PC-9 (cell line): Measurements from ENCODE around the gene EFCAB7. TPM values are rescaled to one million over a fixed set of nuclear protein-coding genes. Genes with fewer than 3 reads are reported as not detected.

Source experiments
- BruUV-seq: library from RNA; stranded (reverse); fragments of 400-500 nt; replicated peaks from 2 replicates; lab custom pipeline; 2021; lab: Mats Ljungman, UMichigan
- CTCF ChIA-PET: fragments of 300-600 bp; sonication (Branson Sonifier 250); formaldehyde crosslinking; loops from one replicate; lab custom pipeline; 2022; ENCODE audit warnings: antibody characterized with exemption; lab: Charles Lee
- POLR2A ChIA-PET: fragments of 300-600 bp; sonication (Branson Sonifier 250); formaldehyde crosslinking; loops from one replicate; lab custom pipeline; 2022; ENCODE audit warnings: antibody characterized with exemption; ENCODE audit not compliant: unreplicated experiment; lab: Charles Lee
- DNase-seq, 2 experiments: peaks; one replicate each; pipeline versions ENCODE4 v3.0.0 to v3.0.0-alpha.2; 2015 to 2022; ENCODE audit warnings: mixed read lengths in 1 of 2
- H2AFZ ChIP-seq: fragments of 200-600 bp; sonication (generic); 2 replicates; pipeline ENCODE4 v1.8.1; 2017; ENCODE audit warnings: antibody characterized with exemption
- H3F3A ChIP-seq: fragments of 200-600 bp; sonication (generic); 2 replicates; pipeline ENCODE4 v1.8.1; 2017; ENCODE audit warnings: antibody characterized with exemption, mild to moderate bottlenecking, low read depth; ENCODE audit not compliant: insufficient read depth
- H3K27ac ChIP-seq: fragments of 200-600 bp; sonication (generic); 2 replicates; pipeline ENCODE4 v1.6.1; 2016; ENCODE audit warnings: mixed run types
- H3K27me3 ChIP-seq: fragments of 200-600 bp; sonication (generic); 2 replicates; pipeline ENCODE4 v1.6.1; 2016; ENCODE audit warnings: low read depth, mixed run types; ENCODE audit not compliant: insufficient read depth
- H3K36me3 ChIP-seq: fragments of 200-600 bp; sonication (generic); 2 replicates; pipeline ENCODE4 v1.6.1; 2016; ENCODE audit warnings: low read depth, mixed run types
- H3K4me1 ChIP-seq: fragments of 200-600 bp; sonication (generic); replicated peaks from 2 replicates; pipeline ENCODE4 v1.6.1; 2016; ENCODE audit warnings: mixed run types; ENCODE audit not compliant: insufficient read depth
- H3K4me2 ChIP-seq: fragments of 200-600 bp; sonication (generic); 2 replicates; pipeline ENCODE4 v1.6.1; 2017; ENCODE audit warnings: mixed run types
- H3K4me3 ChIP-seq: fragments of 200-600 bp; sonication (generic); 2 replicates; pipeline ENCODE4 v1.6.1; 2016; ENCODE audit warnings: mixed run types
- H3K79me2 ChIP-seq: fragments of 200-600 bp; sonication (generic); 2 replicates; pipeline ENCODE4 v1.6.1; 2017; ENCODE audit warnings: low read depth, mixed run types
- H3K9me2 ChIP-seq: fragments of 200-600 bp; sonication (generic); 2 replicates; pipeline ENCODE4 v1.8.1; 2017; ENCODE audit warnings: mild to moderate bottlenecking; ENCODE audit not compliant: insufficient read depth
- H3K9me3 ChIP-seq: fragments of 200-600 bp; sonication (generic); 2 replicates; pipeline ENCODE4 v1.8.1; 2016; ENCODE audit warnings: low read depth; ENCODE audit not compliant: insufficient read depth
- H4K20me1 ChIP-seq: fragments of 200-600 bp; sonication (generic); 2 replicates; pipeline ENCODE4 v1.8.1; 2017; ENCODE audit not compliant: insufficient read depth
- CTCF ChIP-seq: fragments of 200-600 bp; sonication (generic); conservative IDR thresholded peaks from 2 replicates; pipeline ENCODE4 v1.6.1; 2017; ENCODE audit warnings: mixed run types, antibody characterized with exemption, mild to moderate bottlenecking, moderate library complexity
- EZH2 ChIP-seq: fragments of 200-600 bp; sonication (generic); IDR thresholded peaks from 2 replicates; pipeline ENCODE4 v1.8.0; 2017; ENCODE audit warnings: antibody characterized with exemption, low read depth
- intact Hi-C: fragments of 100-400 bp; cut with micrococcal nuclease; formaldehyde crosslinking; loops from one replicate; pipeline ENCODE4 v1.10.0; 2022; ENCODE audit not compliant: unreplicated experiment
- total RNA-seq: library from RNA; stranded (reverse); gene quantifications from 2 replicates; pipeline ENCODE4 v1.2.3, GENCODE V29; 2021

The EFCAB7 gene
- total RNA-seq, 1 experiment from 2014 or later: 11.2 TPM

GRCh38 chr1:63555480-63555879 lies 32.2 kb downstream of the EFCAB7 start:
- no peak overlapping the region for H3K4me2 ChIP-seq
- no peak for DNase-seq
- no peak overlapping the region for H3K27ac ChIP-seq
- ChIA-PET POLR2A (no interaction called here), CTCF (no interaction called here)
- TF ChIP-seq EZH2: no peak
- no peak for TF ChIP-seq CTCF
- intact Hi-C loops: no loop called here
- no peak overlapping the region for H3K4me3 ChIP-seq
- H3K4me1 ChIP-seq: no peaks in the 10 kb centered on the region
- H3K36me3 ChIP-seq: no peaks in the 10 kb centered on the region
- no TSS peak for BruUV-seq
- H3K9me2 ChIP-seq: no peaks in the 10 kb centered on the region
- H2AFZ ChIP-seq: no peak overlapping the region
- no peaks in the 10 kb centered on the region for H3K9me3 ChIP-seq
- H3K79me2 ChIP-seq: no peaks in the 10 kb centered on the region
- no peaks in the 10 kb centered on the region for H3F3A ChIP-seq
- H4K20me1 ChIP-seq: no peaks in the 10 kb centered on the region
- H3K27me3 ChIP-seq: no peaks in the 10 kb centered on the region

GRCh38 chr1:63557365-63557987 lies 34.2 kb downstream of the EFCAB7 start:
- intact Hi-C loops: loop anchor here (1.0 kb wide), 1 partner anchor 689 kb away; no protein-coding TSS in a partner anchor
- no TSS peak for BruUV-seq
- no peak overlapping the region for H3K27ac ChIP-seq
- DNase-seq: peak in 1 of 2 experiments; percentile 43
- no peaks in the 10 kb centered on the region for H3K4me1 ChIP-seq
- ChIA-PET CTCF (no interaction called here), POLR2A (no interaction called here)
- H2AFZ ChIP-seq: no peak overlapping the region
- no peak overlapping the region for H3K4me2 ChIP-seq
- H3K9me2 ChIP-seq: no peaks in the 10 kb centered on the region
- no peaks in the 10 kb centered on the region for H3F3A ChIP-seq
- H3K27me3 ChIP-seq: no peaks in the 10 kb centered on the region
- H4K20me1 ChIP-seq: no peaks in the 10 kb centered on the region
- no peaks in the 10 kb centered on the region for H3K79me2 ChIP-seq
- no peaks in the 10 kb centered on the region for H3K36me3 ChIP-seq
- no peaks in the 10 kb centered on the region for H3K9me3 ChIP-seq
- H3K4me3 ChIP-seq: no peak overlapping the region
- TF ChIP-seq CTCF (peak; percentile 72), EZH2 (no peak)

GRCh38 chr1:63559357-63559756 lies 36.0 kb downstream of the EFCAB7 start:
- Histone ChIP-seq H3K27ac (no peak overlapping the region), H3F3A (no peaks in the 10 kb centered on the region), H3K36me3 (no peaks in the 10 kb centered on the region), H3K4me3 (no peak overlapping the region), H3K27me3 (no peaks in the 10 kb centered on the region), H3K9me3 (no peaks in the 10 kb centered on the region), H3K9me2 (no peaks in the 10 kb centered on the region), H2AFZ (no peak overlapping the region), H4K20me1 (no peaks in the 10 kb centered on the region), H3K4me2 (no peak overlapping the region), H3K4me1 (no peaks in the 10 kb centered on the region), H3K79me2 (no peaks in the 10 kb centered on the region)
- no TSS peak for BruUV-seq
- TF ChIP-seq EZH2 (no peak), CTCF (no peak)
- DNase-seq: no peak
- intact Hi-C loops: no loop called here
- CTCF ChIA-PET: interaction anchor here (0.7 kb wide), 1 partner anchor 66 kb away, joined by 6 read pairs; no protein-coding TSS in a partner anchor
- POLR2A ChIA-PET: no interaction called here
